Gastrocnemius medialis (tissue), 4 donors: ENCODE data around the gene GARRE1. TPM values are rescaled to one million over a fixed set of nuclear protein-coding genes. Genes with fewer than 3 reads are reported as not detected.

ENCODE experiments used
- ATAC-seq, 2 donors: fragments of 150-250 bp; one replicate each; pipeline ENCODE4 v1.9.1; 2016
- DNase-seq, 2 donors: peaks; one replicate each; pipeline ENCODE4 v3.0.0-alpha.2; 2019
- H3K27ac ChIP-seq, 4 donors: fragments of 200-600 bp; sonication (generic); 1 replicate in 1 of 4; 2 replicates in 3 of 4; pipeline ENCODE4 v1.5.1; 2016 to 2018; ENCODE audit warnings: mild to moderate bottlenecking in 2 of 4, moderate library complexity in 1 of 4
- H3K27me3 ChIP-seq, 3 donors: fragments of 200-600 bp; sonication (generic) in 2 of 3; 1 replicate in 1 of 3; 2 replicates in 2 of 3; pipeline versions ENCODE4 v1.5.1 to v1.6.0; 2016 to 2019; ENCODE audit warnings: mild to moderate bottlenecking in 1 of 3, moderate library complexity in 1 of 3
- H3K36me3 ChIP-seq, 2 donors: fragments of 200-600 bp; sonication (generic) in 1 of 2; one replicate each; pipeline ENCODE4 v1.5.1; 2017 to 2018
- H3K4me1 ChIP-seq, 2 donors: fragments of 200-600 bp; sonication (generic) in 1 of 2; one replicate each; pipeline ENCODE4 v1.5.1; 2016 to 2017; ENCODE audit warnings: mild to moderate bottlenecking in 2 of 2
- H3K4me3 ChIP-seq, 4 donors: fragments of 200-600 bp; sonication (generic) in 3 of 4; 1 replicate in 1 of 4; 2 replicates in 3 of 4; pipeline ENCODE4 v1.5.1; 2016 to 2019; ENCODE audit warnings: mild to moderate bottlenecking in 2 of 4
- H3K9me3 ChIP-seq, 3 donors: fragments of 200-600 bp; sonication (generic) in 2 of 3; 1 replicate in 1 of 3; 2 replicates in 2 of 3; pipeline ENCODE4 v1.5.1; 2016 to 2019
- CTCF ChIP-seq, 5 experiments: fragments of 450-650 bp in 3 of 5; fragments of 200-600 bp in 2 of 5; sonication (generic) in 2 of 5; IDR thresholded peaks in 4 of 5; conservative IDR thresholded peaks in 1 of 5; 1 replicate in 4 of 5; 2 replicates in 1 of 5; pipeline ENCODE4 v1.5.1; 2016 to 2019; ENCODE audit warnings: antibody characterized with exemption in 5 of 5, mild to moderate bottlenecking in 3 of 5, moderate library complexity in 3 of 5
- POLR2A ChIP-seq, 2 donors: fragments of 450-650 bp; IDR thresholded peaks; one replicate each; pipeline ENCODE4 v1.6.1; 2017; ENCODE audit warnings: antibody characterized with exemption in 2 of 2, mild to moderate bottlenecking in 2 of 2, moderate library complexity in 2 of 2
- in situ Hi-C, 4 donors: fragments of 200-750 bp; cut with MboI; loops; one replicate each; pipeline versions ENCODE4 v1.15.0 to v1.8.0; 2017; ENCODE audit warnings: low sequenced_read_pairs in 4 of 4
- intact Hi-C: fragments of 100-400 bp; cut with DNase I; formaldehyde crosslinking; loops from one replicate; pipeline ENCODE4 v1.15.1; 2023; ENCODE audit warnings: low total_unique reads
- total RNA-seq, 4 donors: library from RNA; depleted of rRNA; stranded (reverse); fragments of >200 nt; gene quantifications; one replicate each; pipeline versions ENCODE4 v1.1.0 to v1.2.3, GENCODE V29; 2016

GARRE1 gene
- total RNA-seq, 4 donors from 2014 or later: 21.8 to 34.3 (median 24.8) TPM

DNA sequence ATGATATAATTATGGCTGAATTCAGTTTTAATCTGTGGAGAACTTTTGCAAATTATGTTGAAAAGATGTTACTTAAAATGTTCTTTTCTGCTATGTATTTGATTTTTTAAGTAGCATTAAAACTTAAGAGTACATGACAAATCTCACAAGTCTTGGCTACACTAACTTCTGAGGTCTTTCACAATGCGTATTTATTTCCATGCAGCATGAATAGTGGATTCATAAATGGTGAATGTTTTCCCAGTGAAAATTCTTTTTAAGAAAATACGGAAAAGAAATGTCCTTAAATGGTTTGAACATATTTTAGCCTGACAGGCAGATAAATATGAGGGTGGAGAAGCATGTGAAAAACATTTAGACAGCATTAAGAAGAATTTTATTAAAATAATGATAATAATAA is 30.2 kb downstream of the GARRE1 start:
- no peaks in the 10 kb centered on the region for H3K27me3 ChIP-seq
- peaks cover 4 to 14% of the 10 kb centered on the region in 2 donors for H3K4me1 ChIP-seq
- in situ Hi-C loops (no loop called here), intact Hi-C loops (no loop called here)
- no peak overlapping the region for H3K4me3 ChIP-seq
- no peaks in the 10 kb centered on the region for H3K9me3 ChIP-seq
- peaks cover 0 to 6% of the 10 kb centered on the region in 2 donors for H3K36me3 ChIP-seq
- TF ChIP-seq CTCF (IDR thresholded peaks at IDR 0.05 in 4 of 5, conservative IDR thresholded peaks at IDR 0.05 in 1 of 5) (no peak), POLR2A (IDR thresholded peaks at IDR 0.05) (no peak)
- DNase-seq (no peak), ATAC-seq (no peak)
- H3K27ac ChIP-seq: no peak overlapping the region

DNA sequence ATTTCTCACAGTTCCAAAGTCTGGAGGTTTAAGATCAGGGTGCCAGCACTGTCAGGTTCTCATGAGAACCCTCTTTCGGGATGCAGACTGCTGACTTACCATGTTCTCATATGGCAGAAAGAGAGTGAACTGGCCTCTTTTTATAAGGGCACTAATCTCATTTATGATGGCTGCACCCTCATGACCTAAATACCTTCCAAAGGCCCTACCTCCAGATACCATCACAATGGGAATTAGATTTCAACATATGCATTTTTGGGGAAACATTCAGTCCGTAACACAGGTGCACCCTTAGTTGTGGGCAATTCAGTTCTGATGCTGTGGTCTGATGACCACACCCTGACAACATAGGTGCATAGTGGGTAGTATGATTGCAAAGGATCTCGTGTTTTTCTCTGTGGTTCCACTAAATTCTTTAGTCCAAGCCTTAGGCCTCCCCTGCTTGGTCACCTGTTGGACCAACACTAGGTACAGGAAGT is 33.3 kb downstream of the GARRE1 start:
- H3K4me1 ChIP-seq: peaks cover 4% of the 10 kb centered on the region in 2 donors
- in situ Hi-C loops: no loop called here
- intact Hi-C loops: no loop called here

GRCh38 chr19:34288381-34288780 is 34.0 kb downstream of the GARRE1 start:
- no peaks in the 10 kb centered on the region for H3K27me3 ChIP-seq
- in situ Hi-C loops: no loop called here
- TF ChIP-seq POLR2A (IDR thresholded peaks at IDR 0.05) (no peak), CTCF (IDR thresholded peaks at IDR 0.05 in 4 of 5, conservative IDR thresholded peaks at IDR 0.05 in 1 of 5) (no peak)
- H3K36me3 ChIP-seq: peaks cover 0 to 6% of the 10 kb centered on the region in 2 donors
- intact Hi-C loops: no loop called here
- no peak for ATAC-seq
- no peak overlapping the region for H3K4me3 ChIP-seq
- DNase-seq: no peak
- H3K27ac ChIP-seq: no peak overlapping the region
- H3K4me1 ChIP-seq: peaks cover 3% of the 10 kb centered on the region in 2 donors
- no peaks in the 10 kb centered on the region for H3K9me3 ChIP-seq

More for the DNA sequence above, 33.3 kb downstream of the GARRE1 start:
- no peak for TF ChIP-seq CTCF (IDR thresholded peaks at IDR 0.05 in 4 of 5, conservative IDR thresholded peaks at IDR 0.05 in 1 of 5)
- no peak for TF ChIP-seq POLR2A (IDR thresholded peaks at IDR 0.05)
- no peak for ATAC-seq
- no peaks in the 10 kb centered on the region for H3K9me3 ChIP-seq
- no peak overlapping the region for H3K4me3 ChIP-seq
- no peak for DNase-seq
- H3K27me3 ChIP-seq: no peaks in the 10 kb centered on the region
- H3K36me3 ChIP-seq: peaks cover 0 to 6% of the 10 kb centered on the region in 2 donors
- peak overlapping the region in 1 of 4 donors; percentile 35 for H3K27ac ChIP-seq

GRCh38 chr19:34291235-34291634 is 36.9 kb downstream of the GARRE1 start:
- in situ Hi-C loops (no loop called here), intact Hi-C loops (no loop called here)
- H3K36me3 ChIP-seq: peaks cover 0 to 6% of the 10 kb centered on the region in 2 donors
- ATAC-seq (no peak), DNase-seq (no peak)
- no peak overlapping the region for H3K4me3 ChIP-seq
- H3K9me3 ChIP-seq: no peaks in the 10 kb centered on the region
- no peak overlapping the region for H3K27ac ChIP-seq
- no peaks in the 10 kb centered on the region for H3K27me3 ChIP-seq
- H3K4me1 ChIP-seq: peaks cover 0 to 3% of the 10 kb centered on the region in 2 donors
- TF ChIP-seq CTCF (IDR thresholded peaks at IDR 0.05 in 4 of 5, conservative IDR thresholded peaks at IDR 0.05 in 1 of 5) (no peak), POLR2A (IDR thresholded peaks at IDR 0.05) (no peak)

- Histone ChIP-seq H3K9me3 (no peaks in the 10 kb centered on the region), H3K4me1 (peaks cover 0 to 13% of the 10 kb centered on the region in 2 donors), H3K4me3 (no peak overlapping the region), H3K27me3 (no peaks in the 10 kb centered on the region), H3K36me3 (peaks cover 0 to under 1% of the 10 kb centered on the region in 2 donors), H3K27ac (no peak overlapping the region)
- in situ Hi-C loops (no loop called here), intact Hi-C loops (no loop called here)
- DNase-seq (no peak), ATAC-seq (no peak)
- no peak for TF ChIP-seq POLR2A (IDR thresholded peaks at IDR 0.05)
- no peak for TF ChIP-seq CTCF (IDR thresholded peaks at IDR 0.05 in 4 of 5, conservative IDR thresholded peaks at IDR 0.05 in 1 of 5)
Measured at GRCh38 chr19:34295103-34295502, 40.7 kb downstream of the GARRE1 start.
